AG04449 (cell line): ENCODE results near the gene SLC44A5.
"Not testable (repeated sequence)": the region's sequence is repeated elsewhere in the genome, so short reads cannot be mapped to it uniquely, and the experiment has no call there.

Source experiments
- CTCF ChIA-PET: fragments of 350-600 bp; formaldehyde crosslinking; extraction: SDS; loops from one replicate; lab custom pipeline; 2021; ENCODE audit warnings: antibody characterized with exemption; lab: Yijun Ruan, JAX
- POLR2A ChIA-PET: fragments of 400-600, 350-600 bp; formaldehyde crosslinking; extraction: SDS; loops from one replicate; lab custom pipeline; 2020; ENCODE audit warnings: antibody characterized with exemption, inconsistent platforms; lab: Yijun Ruan, JAX
- DNase-seq: peaks from one replicate; pipeline ENCODE4 v3.0.0-alpha.2; 2010; ENCODE audit warnings: low read depth, low spot score
- H3K4me3 ChIP-seq: 2 replicates; pipeline ENCODE4 v1.5.1; 2011; ENCODE audit warnings: low read depth, mild to moderate bottlenecking, control low read depth, low read length
- CTCF ChIP-seq: IDR thresholded peaks from one replicate; pipeline ENCODE4 v1.5.1; 2011; ENCODE audit warnings: mild to moderate bottlenecking, moderate library complexity, low read length, control low read depth, inconsistent platforms; ENCODE audit not compliant: insufficient read depth; ENCODE audit errors: missing control alignments

SLC44A5 gene

GRCh38 chr1:75594327-75594726, 16.6 kb downstream of the SLC44A5 start:
- no peak overlapping the region for H3K4me3 ChIP-seq
- POLR2A ChIA-PET, result no interaction called here
- no peak for TF ChIP-seq CTCF
- CTCF ChIA-PET, result interaction anchor here (0.7 kb wide), 1 partner anchor 206 kb away, joined by 3 read pairs; no protein-coding TSS in a partner anchor
- no peak for DNase-seq

GRCh38 chr1:75593457-75593856, 17.5 kb downstream of the SLC44A5 start:
- POLR2A ChIA-PET, CTCF ChIA-PET, H3K4me3 ChIP-seq, DNase-seq: not testable (repeated sequence)

- POLR2A ChIA-PET, result no interaction called here
- H3K4me3 ChIP-seq, result no peak overlapping the region
- no peak for DNase-seq
- TF ChIP-seq CTCF, result no peak
- CTCF ChIA-PET, result no interaction called here
Observed at GRCh38 chr1:75589637-75590036, 21.3 kb downstream of the SLC44A5 start.

- POLR2A ChIA-PET, result no interaction called here
- DNase-seq, result no peak
- H3K4me3 ChIP-seq, result no peak overlapping the region
- CTCF ChIA-PET, result no interaction called here
- TF ChIP-seq CTCF, result no peak
Observed at GRCh38 chr1:75588779-75589475, 22.0 kb downstream of the SLC44A5 start.

GRCh38 chr1:75587692-75588091, 23.2 kb downstream of the SLC44A5 start:
- no peak for DNase-seq
- CTCF ChIA-PET, result no interaction called here
- TF ChIP-seq CTCF, result no peak
- no peak overlapping the region for H3K4me3 ChIP-seq
- POLR2A ChIA-PET, result no interaction called here

- CTCF ChIA-PET, result no interaction called here
- POLR2A ChIA-PET, result no interaction called here
- H3K4me3 ChIP-seq, result no peak overlapping the region
- TF ChIP-seq CTCF, result no peak
- no peak for DNase-seq
Observed at GRCh38 chr1:75583282-75583681, 27.6 kb downstream of the SLC44A5 start.

GRCh38 chr1:75582725-75583261, 28.1 kb downstream of the SLC44A5 start:
- ChIA-PET POLR2A (no interaction called here), CTCF (no interaction called here)
- TF ChIP-seq CTCF, result no peak
- H3K4me3 ChIP-seq, result no peak overlapping the region
- no peak for DNase-seq
